ENCODE measurements around the gene FAM240A.

Gene FAM240A

DNA sequence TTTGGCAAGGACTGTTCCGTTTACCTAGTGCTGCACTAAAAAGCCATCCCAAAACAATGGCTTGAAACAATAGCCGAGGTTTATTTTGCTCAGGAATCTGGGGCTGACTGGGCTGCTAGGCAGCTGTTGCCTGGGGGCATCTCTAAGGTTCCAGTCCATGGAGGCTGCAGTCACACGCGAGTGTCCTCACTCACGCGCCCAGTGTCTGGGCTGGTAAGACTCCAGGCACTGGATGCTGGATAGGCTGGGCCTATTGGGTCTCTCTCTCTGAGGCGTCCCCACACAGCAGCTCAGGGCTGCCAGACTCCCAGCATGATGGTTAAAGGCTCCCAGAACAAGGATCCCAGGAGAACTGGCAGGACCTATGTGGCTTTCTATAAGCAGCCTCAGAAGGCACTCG lies 47.0 kb downstream of the FAM240A start:
- no peak for DNase-seq
- in situ Hi-C loops (cut with MboI; ENCODE audit: low pct_unique_long_range_greater_than_20kb, low sequenced_read_pairs) = no loop called here

DNA sequence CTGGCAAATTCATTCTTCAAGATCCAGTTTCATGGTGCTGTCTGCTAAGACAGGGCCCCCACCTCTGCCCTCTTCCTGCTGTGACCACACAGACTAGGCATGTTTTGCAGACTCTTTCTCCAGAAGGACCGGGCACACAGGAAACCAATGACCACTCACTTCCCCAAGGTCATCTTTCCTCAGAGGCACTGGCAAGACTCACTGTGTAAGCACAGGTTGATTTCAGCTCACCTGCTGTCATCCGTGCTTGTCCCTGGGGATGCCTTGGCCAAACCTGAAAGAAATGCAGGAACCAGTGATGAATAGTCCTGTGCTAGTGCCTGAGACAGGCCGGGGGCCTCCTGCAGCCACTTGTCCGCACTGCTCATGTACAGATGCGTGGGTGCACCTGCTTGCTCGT lies 47.7 kb downstream of the FAM240A start:
- in situ Hi-C loops (cut with MboI; ENCODE audit: low pct_unique_long_range_greater_than_20kb, low sequenced_read_pairs) = no loop called here
- no peak for DNase-seq

DNA sequence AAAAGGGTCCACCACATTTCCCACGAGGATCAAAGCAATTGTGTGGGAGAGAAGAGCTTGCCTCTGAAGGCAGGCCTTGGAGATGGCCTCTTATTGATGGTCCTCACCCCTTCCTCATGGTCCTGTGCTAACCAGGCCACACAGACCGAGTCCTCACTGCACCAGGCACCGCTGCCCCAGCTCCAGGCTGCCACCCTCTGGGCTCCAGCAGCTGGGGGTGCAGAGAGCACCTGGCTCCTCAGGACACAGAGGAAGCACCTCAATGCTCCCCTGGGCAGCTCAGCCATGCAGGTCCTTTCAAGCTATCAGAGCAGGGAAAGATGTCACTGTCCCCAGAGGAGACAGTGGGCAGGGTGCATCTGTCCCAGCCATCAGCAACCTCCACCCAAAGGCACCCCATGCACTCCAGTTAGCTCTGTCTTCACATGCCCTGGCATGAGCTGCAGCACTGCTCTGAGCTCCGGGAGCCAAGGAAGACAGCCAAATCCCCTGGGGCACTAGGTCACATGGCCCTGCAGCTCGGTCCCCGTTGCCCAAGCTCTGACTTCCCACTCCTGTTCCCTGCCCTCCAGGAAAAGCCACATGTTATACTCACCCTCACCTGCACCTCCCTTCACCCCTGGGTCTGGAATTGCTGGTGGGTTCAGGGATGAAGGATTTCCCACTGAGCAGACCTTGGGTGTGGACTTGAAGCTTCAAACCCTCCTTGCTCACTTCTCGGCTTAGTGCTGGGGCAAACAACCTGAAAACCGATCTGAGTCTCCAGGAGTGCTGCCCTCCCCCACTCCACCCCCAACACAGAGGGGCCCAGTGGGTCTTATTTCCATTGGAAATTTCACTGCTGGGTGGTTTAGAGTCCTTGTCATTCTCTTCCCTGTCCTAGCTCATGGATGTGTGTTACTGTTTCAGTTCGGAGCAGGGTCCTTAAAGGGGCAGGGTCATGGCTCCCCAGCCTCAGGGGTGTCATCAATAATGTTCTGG lies 48.5 kb downstream of the FAM240A start:
- no peak for DNase-seq
- in situ Hi-C loops (cut with MboI; ENCODE audit: low pct_unique_long_range_greater_than_20kb, low sequenced_read_pairs) = no loop called here

DNA sequence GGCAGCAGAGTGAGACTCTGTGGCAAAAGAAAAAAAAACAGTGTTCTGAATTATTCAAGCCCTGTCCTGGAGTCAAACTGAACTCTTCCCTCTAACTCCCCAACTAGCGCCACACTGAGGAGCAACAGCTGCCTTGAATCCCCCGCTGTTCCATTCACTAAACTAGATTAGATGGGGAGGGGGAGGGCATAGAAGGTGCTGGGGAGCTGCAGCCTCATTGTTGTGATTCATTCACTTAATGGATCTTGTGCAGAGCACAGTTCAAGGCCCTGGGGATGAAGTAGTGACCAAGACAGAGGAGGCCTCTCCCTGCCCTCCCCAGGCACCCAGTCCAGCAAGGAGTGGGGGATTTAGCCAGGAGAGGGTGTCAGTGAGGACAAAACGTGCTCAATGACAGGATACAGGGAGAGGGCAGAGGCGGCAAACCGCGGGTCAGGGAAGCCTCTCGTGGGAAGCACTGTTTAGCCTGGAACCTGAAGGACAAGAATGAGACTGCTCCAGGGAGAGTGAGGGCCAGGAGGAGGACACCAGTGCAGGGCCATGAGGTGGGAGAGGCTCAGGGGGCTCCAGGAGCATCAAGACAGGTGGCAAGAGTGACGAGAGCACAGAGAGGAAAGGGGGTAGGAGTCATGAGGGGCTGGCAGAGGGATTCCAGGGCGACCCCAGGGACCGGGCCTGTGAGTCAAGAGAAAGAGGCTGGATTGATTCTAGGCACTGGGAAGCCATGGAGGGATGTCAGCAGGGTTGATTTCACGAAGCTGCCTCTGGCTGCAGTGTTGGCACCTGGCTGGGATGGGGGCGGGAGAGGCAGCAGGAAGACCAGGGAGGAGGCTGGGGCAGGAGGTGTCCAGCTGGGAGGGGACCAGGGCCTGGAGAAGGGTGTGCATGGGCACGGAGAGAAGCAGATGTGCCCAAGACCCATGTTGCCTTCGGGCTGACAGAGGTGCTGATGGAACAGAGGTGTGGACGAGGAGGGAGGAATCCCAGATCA lies 49.7 kb downstream of the FAM240A start:
- in situ Hi-C loops (cut with MboI; ENCODE audit: low pct_unique_long_range_greater_than_20kb, low sequenced_read_pairs) = no loop called here
- no peak for DNase-seq

DNA sequence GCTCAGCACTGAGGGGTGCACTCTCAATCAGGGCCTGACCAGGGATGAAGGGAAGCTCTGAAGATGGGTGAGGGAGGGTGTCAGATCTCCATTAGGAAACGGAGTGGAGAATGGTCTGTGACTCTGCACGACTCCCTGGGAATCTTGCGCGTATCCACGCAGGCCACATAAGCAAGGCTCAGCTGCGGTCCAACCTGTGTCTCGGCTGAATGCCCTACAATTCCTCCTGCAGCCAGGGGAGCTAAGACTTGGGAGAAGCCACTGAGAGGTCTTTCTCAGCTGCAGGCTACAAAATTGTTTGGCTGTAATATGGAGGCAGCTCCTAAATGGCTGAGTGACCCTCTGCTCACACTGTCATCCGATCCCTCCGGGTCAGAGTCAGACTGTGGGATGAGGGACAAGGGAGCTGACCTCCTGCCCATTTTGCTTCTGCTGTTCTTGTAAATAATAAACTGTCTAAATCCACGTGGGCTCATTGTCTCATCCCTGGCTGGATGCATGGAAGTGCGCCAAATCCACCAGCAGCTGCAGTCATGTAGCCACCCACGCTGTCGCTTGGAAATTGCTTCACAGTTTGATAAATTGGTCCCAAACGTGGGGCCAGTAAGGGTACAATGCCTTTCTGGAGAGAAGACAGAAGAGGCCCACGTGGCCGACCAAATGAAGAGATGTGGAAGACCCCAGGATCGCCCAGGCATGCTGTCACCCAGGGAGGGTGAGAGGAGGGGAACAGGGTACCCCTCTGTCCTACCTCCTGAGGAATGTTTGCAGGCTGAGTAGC lies 50.6 kb downstream of the FAM240A start:
- DNase-seq = no peak
- in situ Hi-C loops (cut with MboI; ENCODE audit: low pct_unique_long_range_greater_than_20kb, low sequenced_read_pairs) = no loop called here

DNA sequence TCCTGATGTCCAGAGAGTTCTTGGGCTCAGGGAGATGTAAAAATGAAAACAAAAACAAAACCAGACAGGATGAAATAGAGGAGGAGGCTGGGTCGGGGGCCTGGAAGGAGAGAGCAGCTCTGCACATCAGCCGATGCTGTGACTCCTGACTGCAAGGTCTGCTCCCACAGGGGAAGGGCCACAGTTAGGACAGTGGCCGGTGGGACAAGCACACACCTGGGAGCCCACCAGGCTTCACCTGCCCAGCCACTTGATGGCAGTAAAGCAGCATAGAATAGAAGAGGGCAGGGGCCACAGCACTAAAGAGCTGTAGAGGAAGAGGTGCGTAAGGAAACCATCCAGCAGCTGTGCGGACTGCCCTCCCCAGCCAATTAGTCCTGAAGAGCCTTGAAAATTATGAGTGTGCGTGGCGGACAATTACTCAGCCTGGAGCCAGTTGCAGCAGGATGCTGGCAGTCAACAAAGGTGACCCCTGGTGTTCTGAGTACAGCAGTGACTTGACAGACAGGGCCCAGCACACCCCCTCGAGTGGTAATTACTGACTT lies 51.3 kb downstream of the FAM240A start:
- peak; percentile 51 for DNase-seq
- in situ Hi-C loops (cut with MboI; ENCODE audit: low pct_unique_long_range_greater_than_20kb, low sequenced_read_pairs) = no loop called here

DNA sequence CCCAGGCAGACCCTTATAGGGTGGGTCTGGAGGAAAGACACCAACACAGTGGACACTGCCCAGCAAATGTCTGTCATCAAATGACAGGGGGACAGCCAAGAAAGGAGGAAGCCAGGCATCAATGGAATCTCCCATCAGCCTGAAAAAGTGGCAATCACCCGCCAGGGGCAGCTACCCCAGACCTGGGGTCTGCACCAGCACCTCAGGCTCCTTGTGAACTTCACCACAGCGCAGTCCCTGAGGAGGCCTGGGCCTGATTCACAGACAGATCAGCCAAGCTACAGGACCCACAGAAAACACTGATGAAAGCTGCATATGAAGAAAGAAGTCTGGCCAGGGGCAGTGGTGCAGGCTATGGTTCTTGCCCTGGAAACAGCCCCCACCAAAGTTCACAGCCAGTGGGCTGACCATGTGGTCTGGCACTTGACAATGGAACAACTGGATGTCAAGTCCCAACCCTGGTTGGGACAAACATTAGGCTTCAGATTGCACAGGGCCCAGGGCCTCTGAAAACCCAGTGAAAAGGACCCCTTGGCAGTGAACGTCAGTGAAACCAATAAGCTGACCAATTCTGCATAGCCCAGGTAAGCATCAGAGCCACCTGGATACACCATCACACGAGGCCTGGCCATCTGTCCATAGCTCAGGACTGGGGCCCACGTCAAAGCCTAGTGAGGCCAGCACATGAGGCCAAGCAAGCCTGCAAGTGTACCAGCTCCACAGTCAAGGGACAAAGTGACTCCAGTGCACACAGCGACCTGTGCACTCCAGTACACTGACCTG lies 52.1 kb downstream of the FAM240A start:
- no peak for DNase-seq
- in situ Hi-C loops (cut with MboI; ENCODE audit: low pct_unique_long_range_greater_than_20kb, low sequenced_read_pairs) = no loop called here

DNA sequence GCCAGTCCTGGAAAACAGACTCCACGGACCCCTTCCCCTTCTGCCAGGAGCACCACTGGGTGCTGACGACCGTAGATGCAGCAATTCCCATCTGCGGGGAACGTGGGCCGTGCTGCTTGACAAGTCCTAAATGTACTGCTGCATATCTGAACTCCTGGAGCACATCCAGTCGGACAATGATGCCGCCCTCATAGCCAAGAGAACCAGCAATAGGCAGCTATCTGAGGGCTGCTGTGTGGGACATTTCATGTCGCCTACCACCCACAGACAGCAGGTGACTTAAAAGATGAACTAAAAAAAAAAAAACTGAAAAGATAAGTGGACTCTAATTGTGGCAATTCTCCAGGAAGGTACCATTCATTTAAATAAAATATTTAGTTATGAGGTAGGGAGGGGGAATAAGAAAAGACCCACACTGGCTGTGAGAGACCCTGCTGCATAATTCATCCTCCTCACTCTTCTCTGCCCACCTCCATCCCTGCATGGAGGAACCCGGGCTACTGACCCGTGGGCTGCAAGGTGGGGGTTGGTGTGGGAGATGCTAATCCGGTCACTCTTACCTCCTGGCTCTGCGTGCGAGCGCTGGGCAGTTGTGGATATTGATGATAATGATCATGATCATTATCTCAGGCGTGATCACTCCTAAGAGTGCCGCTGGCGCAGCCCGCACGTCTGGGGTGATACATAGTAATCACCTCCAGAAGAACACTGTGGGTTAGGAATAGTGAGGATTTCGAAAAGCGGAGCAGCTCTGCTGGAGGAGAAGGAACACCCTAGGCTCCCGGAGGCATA lies 52.8 kb downstream of the FAM240A start:
- in situ Hi-C loops (cut with MboI; ENCODE audit: low pct_unique_long_range_greater_than_20kb, low sequenced_read_pairs) = no loop called here
- no peak for DNase-seq

DNA sequence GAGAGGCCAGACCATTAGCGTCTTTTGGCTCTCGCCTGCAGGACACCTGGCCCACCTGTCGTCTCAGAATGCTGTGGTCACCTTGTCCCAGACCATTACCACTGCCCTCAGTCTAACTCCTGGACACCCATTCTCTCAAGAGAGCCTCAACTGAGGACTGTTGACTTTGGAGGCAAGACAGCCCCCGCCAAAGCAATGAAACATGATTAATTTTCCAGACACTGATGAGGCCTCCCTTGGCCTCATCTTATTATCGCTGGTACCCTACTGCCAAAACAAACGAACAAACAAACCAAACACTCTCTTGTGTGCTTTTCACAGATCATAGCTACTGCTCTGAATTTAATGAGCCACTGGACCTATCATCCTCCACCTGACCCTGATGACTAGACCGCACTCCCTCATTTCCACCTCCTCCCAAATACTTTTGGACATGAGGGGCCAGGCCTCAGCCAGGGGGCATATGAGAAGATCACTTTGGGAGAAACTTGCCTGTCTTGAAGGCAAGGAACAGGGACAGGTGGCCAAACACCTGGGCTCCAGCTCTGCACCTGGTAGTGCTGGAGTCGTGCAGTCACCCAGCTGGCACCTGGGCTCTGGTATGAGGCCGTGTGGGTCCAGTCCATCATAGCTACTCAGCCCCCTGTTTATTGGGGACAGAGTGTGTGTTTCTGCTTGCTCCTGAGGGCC lies 53.6 kb downstream of the FAM240A start:
- in situ Hi-C loops (cut with MboI; ENCODE audit: low pct_unique_long_range_greater_than_20kb, low sequenced_read_pairs) = no loop called here
- DNase-seq = no peak

DNA sequence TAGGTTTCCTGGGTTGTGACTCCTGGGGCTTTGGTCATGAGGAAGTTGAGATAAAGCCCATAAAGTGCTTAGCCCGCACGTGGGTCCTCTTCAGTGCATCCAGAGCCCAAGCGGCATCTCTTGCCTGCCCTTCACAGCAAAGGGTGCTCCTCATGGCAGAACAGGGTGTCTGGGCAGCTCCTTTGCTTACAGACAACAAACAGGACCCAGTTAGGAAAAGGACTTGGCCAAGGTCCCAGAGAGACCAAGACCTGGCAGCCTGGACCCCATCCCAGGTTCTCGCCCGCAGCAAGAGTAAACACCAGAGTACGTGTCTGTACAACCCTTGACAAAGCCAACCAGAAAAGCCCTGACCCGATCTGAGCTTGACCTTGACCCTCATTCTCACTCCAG lies 54.1 kb downstream of the FAM240A start:
- in situ Hi-C loops (cut with MboI; ENCODE audit: low pct_unique_long_range_greater_than_20kb, low sequenced_read_pairs) = no loop called here

DNA sequence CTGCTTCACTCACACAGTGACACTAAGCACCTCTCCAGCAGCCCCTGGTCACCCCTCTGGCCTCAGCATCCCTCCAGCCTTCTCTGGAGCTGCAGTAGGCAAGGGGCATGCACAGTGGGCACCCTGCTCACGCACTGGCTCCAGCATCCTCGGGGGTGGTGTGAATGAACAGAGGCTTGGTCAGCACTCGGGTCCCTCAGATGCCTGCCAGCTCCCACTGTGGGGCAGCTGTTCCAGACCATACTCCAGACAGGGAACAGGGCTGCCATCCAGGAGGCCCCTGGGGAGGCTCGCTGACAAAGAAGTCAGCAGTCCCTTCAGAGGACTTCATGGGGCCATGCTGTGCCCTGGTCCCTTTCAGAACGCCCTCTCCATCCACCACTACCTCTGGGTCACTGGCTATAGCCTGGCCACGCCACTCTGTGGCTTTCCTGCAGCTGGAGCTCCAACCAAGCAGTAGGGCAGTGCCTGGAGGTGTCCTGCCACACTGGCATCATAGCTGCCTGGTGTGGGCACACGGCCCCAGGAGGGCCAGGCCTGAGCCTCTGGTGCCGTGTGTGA lies 54.8 kb downstream of the FAM240A start:
- in situ Hi-C loops (cut with MboI; ENCODE audit: low pct_unique_long_range_greater_than_20kb, low sequenced_read_pairs) = no loop called here
- DNase-seq = no peak

More for the DNA sequence above, 54.1 kb downstream of the FAM240A start:
- no peak for DNase-seq

DNA sequence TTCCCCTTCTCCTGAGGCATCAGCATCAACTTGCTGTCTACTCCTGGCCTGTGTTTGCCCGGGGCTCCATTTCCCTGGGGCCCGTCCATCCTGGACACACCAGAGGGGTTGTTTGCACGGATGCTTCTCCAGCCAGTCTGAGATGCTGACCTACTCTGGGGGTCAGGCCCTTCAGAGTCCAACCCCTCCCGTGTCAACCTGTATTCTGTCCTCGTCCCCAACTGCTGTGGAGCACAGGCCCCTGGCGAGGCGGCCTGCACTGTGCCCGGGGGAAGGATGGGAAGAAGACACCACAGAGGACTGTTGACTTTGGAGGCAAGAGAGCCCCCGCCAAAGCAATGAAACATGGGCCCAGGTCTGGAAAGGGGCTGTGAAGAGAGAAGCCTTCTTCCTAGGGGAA lies 55.3 kb downstream of the FAM240A start:
- DNase-seq = no peak
- in situ Hi-C loops (cut with MboI; ENCODE audit: low pct_unique_long_range_greater_than_20kb, low sequenced_read_pairs) = no loop called here

DNA sequence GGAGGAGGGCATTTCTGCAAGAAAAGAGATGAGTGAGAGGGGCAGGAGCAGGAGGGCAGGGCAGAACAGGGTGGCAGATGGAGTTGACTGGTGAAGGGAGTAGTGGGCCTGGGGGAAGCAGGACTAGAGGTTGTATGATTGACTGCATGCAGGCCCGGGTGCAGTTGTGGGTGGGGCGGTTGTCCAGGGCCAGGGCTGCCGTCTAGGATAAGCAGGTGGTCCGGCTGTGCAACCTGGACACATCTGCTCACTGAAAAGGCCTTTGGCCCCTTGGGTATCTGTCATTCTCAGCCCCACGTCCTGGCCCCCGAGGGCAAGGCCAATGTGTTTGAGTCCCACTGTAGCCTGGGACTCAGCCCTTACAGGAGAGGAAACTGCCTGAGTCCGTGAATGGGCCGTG lies 55.8 kb downstream of the FAM240A start:
- in situ Hi-C loops (cut with MboI; ENCODE audit: low pct_unique_long_range_greater_than_20kb, low sequenced_read_pairs) = no loop called here
- DNase-seq = no peak

DNA sequence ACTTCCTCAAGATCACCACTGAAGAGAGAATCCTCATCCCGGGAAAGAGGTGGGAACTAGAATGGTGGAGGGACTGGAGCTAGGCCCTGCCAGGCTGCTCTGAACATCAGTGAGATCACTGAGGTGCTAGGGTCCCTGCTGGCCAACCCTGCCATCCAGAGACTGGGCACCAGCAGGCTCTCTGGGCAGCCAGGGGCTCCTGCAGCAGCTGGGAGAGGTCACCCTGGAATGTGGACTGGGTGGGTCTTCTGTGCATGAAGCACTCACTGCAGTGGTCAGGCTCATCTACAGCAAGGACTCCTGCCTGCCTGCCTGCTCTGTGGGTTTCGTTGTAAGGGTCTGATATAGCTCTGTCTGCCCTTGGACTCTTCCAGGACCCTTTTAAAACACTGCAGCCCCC lies 56.3 kb downstream of the FAM240A start:
- in situ Hi-C loops (cut with MboI; ENCODE audit: low pct_unique_long_range_greater_than_20kb, low sequenced_read_pairs) = no loop called here
- DNase-seq = no peak

DNA sequence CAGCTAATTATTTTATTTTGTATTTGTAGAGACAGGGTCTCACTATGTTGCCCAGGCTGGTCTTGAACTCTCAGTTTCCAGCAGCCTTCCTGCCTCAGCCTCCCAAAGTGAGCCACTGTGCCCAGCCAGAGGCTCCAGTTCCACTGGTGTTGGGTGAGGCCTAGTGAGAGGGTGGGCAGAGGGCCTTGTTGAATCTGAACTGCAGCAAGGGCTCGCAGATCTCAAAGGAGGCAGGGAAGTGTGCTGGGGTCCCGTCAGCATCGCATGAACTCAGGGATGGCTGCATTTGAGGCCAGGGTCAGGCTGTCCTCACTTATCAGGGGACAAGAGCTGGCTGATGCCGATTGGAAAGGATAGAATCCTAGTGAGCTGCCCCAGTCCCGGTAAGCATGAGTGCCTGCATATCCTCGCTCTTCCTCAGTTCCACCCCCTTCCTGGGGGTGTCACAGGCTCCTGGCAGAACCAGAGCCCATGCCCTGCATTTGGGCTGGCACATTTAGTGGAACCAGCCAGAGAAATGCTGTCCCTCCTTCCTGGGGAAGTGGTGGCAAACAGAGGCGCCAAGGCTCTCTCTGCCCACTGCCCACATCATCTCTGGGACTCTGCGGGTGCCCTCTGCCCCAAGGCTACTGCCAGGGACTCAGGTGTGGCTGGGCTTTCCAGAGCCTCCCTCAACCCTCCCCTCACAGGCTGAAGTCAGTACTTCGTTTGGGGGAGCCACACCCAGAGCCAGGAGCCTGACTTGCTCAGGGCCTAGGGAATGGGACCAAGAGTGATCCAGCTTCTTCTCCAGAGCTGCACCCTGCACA lies 57.1 kb downstream of the FAM240A start:
- no peak for DNase-seq
- in situ Hi-C loops (cut with MboI; ENCODE audit: low pct_unique_long_range_greater_than_20kb, low sequenced_read_pairs) = no loop called here

All from KBM-7 (cell line).